ENCODE measurements around the gene PIRT.

Gene PIRT

GRCh38 chr17:10790491-10791401, 47.1 kb downstream of the PIRT start:
- no peak for DNase-seq (ENCODE audit: low read depth, low spot score)

GRCh38 chr17:10789694-10790271, 48.1 kb downstream of the PIRT start:
- DNase-seq (ENCODE audit: low read depth, low spot score) = no peak

GRCh38 chr17:10787306-10788045, 50.4 kb downstream of the PIRT start:
- DNase-seq (ENCODE audit: low read depth, low spot score) = no peak

GRCh38 chr17:10785295-10785694, 52.6 kb downstream of the PIRT start:
- DNase-seq (ENCODE audit: low read depth, low spot score) = no peak

- DNase-seq (ENCODE audit: low read depth, low spot score) = no peak
Observed at GRCh38 chr17:10779609-10780008, 58.3 kb downstream of the PIRT start.

GRCh38 chr17:10777890-10778289, 60.0 kb downstream of the PIRT start:
- DNase-seq (ENCODE audit: low read depth, low spot score) = no peak

GRCh38 chr17:10777131-10777807, 60.6 kb downstream of the PIRT start:
- no peak for DNase-seq (ENCODE audit: low read depth, low spot score)

GRCh38 chr17:10776381-10776780, 61.5 kb downstream of the PIRT start:
- no peak for DNase-seq (ENCODE audit: low read depth, low spot score)

GRCh38 chr17:10775740-10776356, 62.0 kb downstream of the PIRT start:
- no peak for DNase-seq (ENCODE audit: low read depth, low spot score)

GRCh38 chr17:10775058-10775457, 62.8 kb downstream of the PIRT start:
- DNase-seq (ENCODE audit: low read depth, low spot score) = no peak

GRCh38 chr17:10773391-10773790, 64.5 kb downstream of the PIRT start:
- no peak for DNase-seq (ENCODE audit: low read depth, low spot score)

Data from iPS DF 19.7 (cell line).